Effector memory CD4-positive, alpha-beta T cell (primary cell): ENCODE results near the gene COL20A1.

Experiments
- DNase-seq, 3 donors: peaks; one replicate each; pipeline ENCODE4 v3.0.0-alpha.2; 2020
- H3K27ac ChIP-seq: 2 replicates; pipeline ENCODE4 v1.7.0; 2013; ENCODE audit warnings: mild to moderate bottlenecking, low read length, moderate library complexity; ENCODE audit not compliant: insufficient read depth, poor library complexity, severe bottlenecking
- H3K27me3 ChIP-seq: replicated peaks from 2 replicates; pipeline ENCODE4 v1.7.0; 2013; ENCODE audit warnings: mild to moderate bottlenecking, low read length; ENCODE audit not compliant: insufficient read depth, control insufficient read depth, poor library complexity, severe bottlenecking
- H3K36me3 ChIP-seq: 2 replicates; pipeline ENCODE4 v1.7.0; 2013; ENCODE audit warnings: mild to moderate bottlenecking, low read length, moderate library complexity; ENCODE audit not compliant: control insufficient read depth, insufficient read depth
- H3K4me1 ChIP-seq: 2 replicates; pipeline ENCODE4 v1.7.0; 2013; ENCODE audit warnings: low read length, mild to moderate bottlenecking; ENCODE audit not compliant: control insufficient read depth, insufficient read depth, poor library complexity, severe bottlenecking
- H3K4me3 ChIP-seq: 2 replicates; pipeline ENCODE4 v1.7.0; 2013; ENCODE audit warnings: low read length, low read depth, mild to moderate bottlenecking; ENCODE audit not compliant: insufficient read depth, poor library complexity, severe bottlenecking
- H3K9me3 ChIP-seq: 2 replicates; pipeline ENCODE4 v1.7.0; 2013; ENCODE audit warnings: mild to moderate bottlenecking, low read length, moderate library complexity; ENCODE audit not compliant: control insufficient read depth

Gene COL20A1

DNA sequence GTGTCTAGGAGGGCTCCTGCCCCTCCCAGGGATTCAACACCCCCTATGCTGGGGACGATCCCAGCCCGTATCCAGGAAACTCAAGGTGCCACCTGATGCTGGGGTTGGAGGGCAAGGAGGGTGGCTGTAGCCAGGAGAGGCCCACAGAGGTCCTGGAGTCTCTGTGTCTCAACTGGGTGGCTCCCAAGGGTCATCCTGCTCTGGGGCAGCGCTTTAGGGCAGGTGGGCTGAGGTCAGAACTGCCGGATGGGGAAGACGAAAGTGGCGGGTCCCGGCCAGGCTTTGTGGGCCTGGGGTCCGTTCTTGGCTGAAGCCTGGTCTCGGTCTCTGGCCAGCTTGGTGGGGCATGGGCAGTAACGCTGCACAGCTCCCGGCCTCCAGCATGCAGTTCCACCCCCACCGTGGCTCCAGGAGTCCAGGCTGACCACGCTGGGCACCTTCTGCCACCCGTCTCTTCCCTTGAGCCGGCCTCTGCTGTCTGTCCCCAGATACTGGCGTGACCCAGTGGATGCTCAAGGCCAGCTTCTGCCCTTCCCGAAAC is 2.8 kb upstream of the COL20A1 start:
- Histone ChIP-seq H3K27me3 (peaks cover 2% of the 10 kb centered on the region), H3K27ac (no peak overlapping the region), H3K9me3 (no peaks in the 10 kb centered on the region), H3K36me3 (peaks cover 27% of the 10 kb centered on the region), H3K4me3 (no peak overlapping the region), H3K4me1 (peaks cover 6% of the 10 kb centered on the region)
- no peak for DNase-seq

DNA sequence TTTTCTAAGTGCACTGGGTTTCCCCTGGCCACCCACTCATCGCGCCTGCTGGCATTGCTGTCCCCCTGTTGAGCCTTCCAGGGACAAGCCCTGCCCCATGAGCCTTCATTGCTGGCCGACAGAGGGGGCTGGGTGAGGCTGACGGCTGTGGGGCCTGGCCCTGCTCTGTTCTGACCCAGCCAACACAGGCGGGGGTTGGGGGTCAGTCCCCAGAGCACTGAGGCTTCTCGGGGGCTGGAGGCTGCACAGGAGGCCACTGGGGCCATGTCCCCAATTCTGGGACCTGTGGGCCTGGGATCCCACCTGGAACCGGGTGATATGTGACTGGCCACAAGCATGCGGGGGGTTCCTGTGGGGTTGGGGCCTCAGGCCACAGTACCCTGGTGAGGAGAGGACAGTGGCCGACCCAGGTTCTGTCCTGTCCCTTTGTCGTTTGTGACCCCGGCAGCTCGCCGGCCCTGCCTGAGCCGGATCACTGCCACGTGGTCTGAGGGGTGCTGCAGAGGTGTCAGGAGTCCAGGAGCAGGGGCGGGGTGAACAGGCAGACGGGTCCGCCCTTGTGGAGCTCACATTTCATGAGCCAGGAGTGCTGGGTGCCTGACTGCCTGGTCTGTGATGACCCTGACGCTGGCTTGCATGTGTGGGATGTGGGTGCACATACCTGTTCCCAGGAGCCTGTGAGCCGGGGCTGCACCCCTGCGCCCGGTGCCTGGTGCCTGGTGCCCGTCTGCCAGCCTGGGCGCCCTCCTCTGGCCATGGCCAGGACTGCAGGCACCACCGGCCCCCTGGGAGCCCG is 2.1 kb upstream of the COL20A1 start:
- H3K4me3 ChIP-seq: no peak overlapping the region
- H3K4me1 ChIP-seq: peaks cover 12% of the 10 kb centered on the region
- no peak overlapping the region for H3K27ac ChIP-seq
- H3K36me3 ChIP-seq: peaks cover 25% of the 10 kb centered on the region
- peak in 2 of 3 donors; percentile 22 to 34 for DNase-seq
- peaks cover 2% of the 10 kb centered on the region for H3K27me3 ChIP-seq
- H3K9me3 ChIP-seq: no peaks in the 10 kb centered on the region

DNA sequence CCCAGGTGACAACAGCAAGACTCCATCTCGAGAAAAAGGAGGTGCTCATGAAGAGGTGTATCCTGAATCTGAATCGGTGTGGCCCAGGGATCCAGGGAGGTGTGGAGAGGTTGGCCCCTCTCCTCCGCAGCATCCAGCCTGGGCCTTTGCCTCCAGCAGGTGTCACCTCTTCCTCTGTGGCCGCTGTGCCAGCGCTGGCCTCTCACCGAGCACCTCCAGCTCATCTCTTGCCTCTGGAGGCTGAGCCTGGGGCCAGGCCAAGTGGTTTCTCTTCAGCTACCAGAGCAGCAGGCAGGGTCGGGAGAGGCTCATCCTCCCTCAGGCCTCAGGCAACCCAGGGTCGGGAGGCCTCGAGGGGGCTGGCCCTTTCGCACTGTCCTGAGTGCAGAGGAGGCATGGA is 1.2 kb upstream of the COL20A1 start:
- peaks cover 2% of the 10 kb centered on the region for H3K27me3 ChIP-seq
- H3K9me3 ChIP-seq: no peaks in the 10 kb centered on the region
- peaks cover 12% of the 10 kb centered on the region for H3K4me1 ChIP-seq
- H3K4me3 ChIP-seq: no peak overlapping the region
- DNase-seq: no peak
- peaks cover 20% of the 10 kb centered on the region for H3K36me3 ChIP-seq
- no peak overlapping the region for H3K27ac ChIP-seq

DNA sequence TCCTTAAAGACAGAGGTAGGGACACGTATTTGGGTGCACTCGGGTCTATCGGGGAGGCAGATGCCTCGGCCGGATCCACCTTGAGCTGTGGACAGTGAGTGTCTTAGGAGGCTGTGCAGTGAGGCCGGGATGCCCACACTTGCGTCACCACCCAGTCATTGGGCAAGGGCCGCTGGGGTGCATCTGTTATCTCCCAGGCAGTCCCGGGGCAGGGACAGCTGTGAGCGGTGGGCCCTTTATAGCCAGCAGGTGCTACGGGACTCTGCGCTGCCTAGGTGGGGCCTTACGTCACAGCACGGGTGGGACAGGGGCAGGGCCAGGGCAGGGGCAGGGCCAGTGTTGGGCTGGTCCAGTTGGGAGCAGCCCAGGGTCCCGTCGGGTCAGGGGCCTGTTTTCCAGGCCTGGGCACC is 689 bp upstream of the COL20A1 start:
- Histone ChIP-seq H3K4me3 (no peak overlapping the region), H3K27me3 (peaks cover 2% of the 10 kb centered on the region)

GRCh38 chr20:63293456-63293855 is 470 bp downstream of the COL20A1 start:
- Histone ChIP-seq H3K27me3 (peaks cover 2% of the 10 kb centered on the region), H3K4me3 (no peak overlapping the region), H3K4me1 (peaks cover 12% of the 10 kb centered on the region), H3K9me3 (no peaks in the 10 kb centered on the region), H3K27ac (no peak overlapping the region), H3K36me3 (peaks cover 6% of the 10 kb centered on the region)
- no peak for DNase-seq

More for the DNA sequence above, 689 bp upstream of the COL20A1 start:
- Histone ChIP-seq H3K27ac (no peak overlapping the region), H3K9me3 (no peaks in the 10 kb centered on the region), H3K36me3 (peaks cover 15% of the 10 kb centered on the region), H3K4me1 (peaks cover 12% of the 10 kb centered on the region)
- DNase-seq: no peak

DNA sequence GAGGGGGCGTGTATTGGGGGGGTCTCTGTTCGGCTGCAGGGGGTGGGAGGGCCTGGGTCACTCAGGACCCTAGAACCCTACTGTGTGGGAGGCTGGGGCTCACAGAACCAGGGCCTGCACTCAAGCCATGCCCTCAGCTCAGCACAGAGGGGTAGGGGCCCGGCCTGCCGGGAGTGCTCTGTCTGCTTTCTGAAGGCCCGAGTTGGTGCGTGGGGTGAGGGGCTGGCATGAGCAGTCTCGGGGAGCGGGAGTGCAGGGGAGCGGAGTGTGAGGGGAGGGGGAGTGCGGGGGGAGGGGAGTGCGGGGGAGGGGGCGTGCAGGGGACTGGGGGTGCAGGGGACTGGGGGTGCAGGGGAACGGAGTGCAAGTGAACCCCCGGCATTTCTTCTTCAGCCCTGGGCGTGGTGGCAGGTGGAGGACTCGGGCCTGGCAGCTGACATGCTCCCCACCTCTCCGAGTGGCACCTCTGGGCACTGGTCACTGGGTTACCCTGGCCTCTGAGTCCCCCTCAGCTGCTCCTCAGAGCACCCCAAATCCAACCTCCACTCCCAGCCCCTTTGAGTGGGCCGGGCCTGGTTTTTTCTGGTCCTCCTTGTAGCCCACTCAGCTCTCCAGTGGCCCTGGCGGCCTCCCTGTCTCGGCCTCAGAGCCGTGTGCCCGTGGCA is 1.0 kb downstream of the COL20A1 start:
- H3K4me1 ChIP-seq: peaks cover 12% of the 10 kb centered on the region
- H3K36me3 ChIP-seq: peaks cover under 1% of the 10 kb centered on the region
- DNase-seq: no peak
- H3K27me3 ChIP-seq: peaks cover 2% of the 10 kb centered on the region
- H3K9me3 ChIP-seq: no peaks in the 10 kb centered on the region
- H3K4me3 ChIP-seq: no peak overlapping the region
- no peak overlapping the region for H3K27ac ChIP-seq

GRCh38 chr20:63294536-63294900 is 1.5 kb downstream of the COL20A1 start:
- Histone ChIP-seq H3K27ac (no peak overlapping the region), H3K4me3 (no peak overlapping the region), H3K9me3 (no peaks in the 10 kb centered on the region)

DNA sequence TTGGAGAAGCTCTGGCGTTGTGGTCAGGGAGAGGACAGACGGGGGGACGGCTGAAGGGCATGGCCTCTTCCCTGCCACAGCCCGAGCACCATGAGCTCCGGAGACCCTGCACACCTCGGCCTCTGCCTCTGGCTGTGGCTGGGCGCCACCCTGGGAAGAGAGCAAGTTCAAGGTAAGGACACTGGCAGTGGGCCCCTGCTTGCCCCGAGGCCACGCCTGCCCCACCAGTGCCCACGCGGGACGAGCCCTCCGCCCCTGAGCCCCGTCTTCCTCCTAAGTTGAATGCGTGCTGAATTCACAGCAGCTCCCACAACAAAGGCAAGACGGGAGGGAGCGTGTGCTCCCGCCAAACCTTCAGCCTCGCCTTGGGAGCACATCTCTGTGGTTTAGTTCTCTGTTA is 2.0 kb downstream of the COL20A1 start:
- no peaks in the 10 kb centered on the region for H3K9me3 ChIP-seq
- H3K4me1 ChIP-seq: peaks cover 12% of the 10 kb centered on the region
- H3K27ac ChIP-seq: no peak overlapping the region
- H3K27me3 ChIP-seq: peaks cover 2% of the 10 kb centered on the region
- no peak overlapping the region for H3K4me3 ChIP-seq
- H3K36me3 ChIP-seq: no peaks in the 10 kb centered on the region
- DNase-seq: no peak

More at GRCh38 chr20:63294536-63294900, 1.5 kb downstream of the COL20A1 start:
- H3K36me3 ChIP-seq: no peaks in the 10 kb centered on the region
- H3K27me3 ChIP-seq: peaks cover 2% of the 10 kb centered on the region
- no peak for DNase-seq
- peaks cover 12% of the 10 kb centered on the region for H3K4me1 ChIP-seq

DNA sequence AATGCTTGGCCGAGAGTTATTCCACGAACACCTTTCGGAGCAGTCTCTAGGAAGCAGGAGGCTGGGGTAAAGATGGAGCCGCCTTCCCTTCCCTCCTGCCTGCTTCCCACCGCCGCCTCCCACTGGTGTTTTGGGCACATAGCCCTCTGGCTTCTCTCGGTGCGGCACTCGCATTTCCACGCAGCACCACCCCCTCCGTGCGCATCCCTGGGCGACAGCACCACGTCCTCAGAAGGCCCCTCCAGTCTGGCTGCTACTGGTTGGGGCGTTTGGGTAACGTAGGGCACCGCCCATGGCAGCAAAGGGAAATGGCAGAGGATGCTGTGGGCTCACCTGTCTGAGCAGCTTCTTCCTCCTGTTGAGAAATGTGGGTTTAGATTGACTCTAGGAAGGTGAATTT is 2.4 kb downstream of the COL20A1 start:
- Histone ChIP-seq H3K9me3 (no peaks in the 10 kb centered on the region), H3K27me3 (peaks cover 2% of the 10 kb centered on the region), H3K27ac (no peak overlapping the region), H3K4me1 (peaks cover 12% of the 10 kb centered on the region), H3K36me3 (no peaks in the 10 kb centered on the region), H3K4me3 (no peak overlapping the region)
- no peak for DNase-seq

- peaks cover 2% of the 10 kb centered on the region for H3K27me3 ChIP-seq
- DNase-seq: no peak
These were observed 2.9 kb downstream of the COL20A1 start for GRCh38 chr20:63295846-63296245.

More at GRCh38 chr20:63295846-63296245, 2.9 kb downstream of the COL20A1 start:
- no peak overlapping the region for H3K4me3 ChIP-seq
- no peaks in the 10 kb centered on the region for H3K9me3 ChIP-seq
- no peak overlapping the region for H3K27ac ChIP-seq
- H3K36me3 ChIP-seq: no peaks in the 10 kb centered on the region
- H3K4me1 ChIP-seq: peaks cover 10% of the 10 kb centered on the region
